ENCODE measurements around the gene OR52K1.

- TF ChIP-seq CTCF (IDR thresholded peaks at IDR 0.05): no peak
- TF ChIP-seq POLR2A (IDR thresholded peaks at IDR 0.05; ENCODE audit: low read depth): no peak
- TF ChIP-seq POLR2AphosphoS5 (IDR thresholded peaks at IDR 0.05): no peak
- no peak for TF ChIP-seq EP300 (IDR thresholded peaks at IDR 0.05)
Observed at GRCh38 chr11:4523666-4524065, 41.2 kb downstream of the OR52K1 start.

Data from esophagus muscularis mucosa (tissue), 4 donors.